ENCODE measurements around the gene NFATC3. TPM values are rescaled to one million over a fixed set of nuclear protein-coding genes. Genes with fewer than 3 reads are reported as not detected.
A peak's percentile ranks its signal among the peaks of the same experiment; 100 is the strongest.

Gene NFATC3
- total RNA-seq, 1 donor from 2014 or later, result 20.9 TPM

DNA sequence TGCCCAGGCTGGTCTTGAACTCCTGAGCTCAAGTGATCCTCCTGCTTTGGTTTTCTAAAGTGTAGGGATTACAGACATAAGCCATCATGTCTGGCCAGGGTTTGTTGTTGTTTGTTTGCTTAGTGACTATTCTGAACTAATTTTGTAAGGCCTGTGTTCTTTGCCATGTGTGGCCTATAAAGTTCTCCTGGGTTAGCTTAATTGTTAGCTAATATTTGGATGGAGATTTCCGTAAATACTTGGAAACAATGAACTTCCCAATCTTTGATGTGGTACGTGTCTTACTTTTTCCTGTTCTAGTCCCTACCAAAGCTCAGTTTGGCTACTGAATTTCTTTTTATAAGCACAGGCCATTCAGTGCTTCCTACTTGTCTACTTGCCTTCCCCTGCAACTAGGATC is 37.2 kb upstream of the NFATC3 start:
- peaks cover 13% of the 10 kb centered on the region for H3K36me3 ChIP-seq
- H3K4me3 ChIP-seq, result no peak overlapping the region
- peak overlapping the region; percentile 69 for H3K27ac ChIP-seq (replicated peaks)
- TF ChIP-seq, protein P1, sequence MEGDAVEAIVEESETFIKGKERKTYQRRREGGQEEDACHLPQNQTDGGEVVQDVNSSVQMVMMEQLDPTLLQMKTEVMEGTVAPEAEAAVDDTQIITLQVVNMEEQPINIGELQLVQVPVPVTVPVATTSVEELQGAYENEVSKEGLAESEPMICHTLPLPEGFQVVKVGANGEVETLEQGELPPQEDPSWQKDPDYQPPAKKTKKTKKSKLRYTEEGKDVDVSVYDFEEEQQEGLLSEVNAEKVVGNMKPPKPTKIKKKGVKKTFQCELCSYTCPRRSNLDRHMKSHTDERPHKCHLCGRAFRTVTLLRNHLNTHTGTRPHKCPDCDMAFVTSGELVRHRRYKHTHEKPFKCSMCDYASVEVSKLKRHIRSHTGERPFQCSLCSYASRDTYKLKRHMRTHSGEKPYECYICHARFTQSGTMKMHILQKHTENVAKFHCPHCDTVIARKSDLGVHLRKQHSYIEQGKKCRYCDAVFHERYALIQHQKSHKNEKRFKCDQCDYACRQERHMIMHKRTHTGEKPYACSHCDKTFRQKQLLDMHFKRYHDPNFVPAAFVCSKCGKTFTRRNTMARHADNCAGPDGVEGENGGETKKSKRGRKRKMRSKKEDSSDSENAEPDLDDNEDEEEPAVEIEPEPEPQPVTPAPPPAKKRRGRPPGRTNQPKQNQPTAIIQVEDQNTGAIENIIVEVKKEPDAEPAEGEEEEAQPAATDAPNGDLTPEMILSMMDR (IDR thresholded peaks at IDR 0.05; ENCODE audit: borderline replicate concordance), result no peak
- H3K4me1 ChIP-seq, result peaks cover 7% of the 10 kb centered on the region
- no peak for DNase-seq
- intact Hi-C loops (cut with micrococcal nuclease), result no loop called here
- H3K9me3 ChIP-seq (replicated peaks), result no peaks in the 10 kb centered on the region
- H3K27me3 ChIP-seq (ENCODE audit: low read depth), result no peaks in the 10 kb centered on the region

DNA sequence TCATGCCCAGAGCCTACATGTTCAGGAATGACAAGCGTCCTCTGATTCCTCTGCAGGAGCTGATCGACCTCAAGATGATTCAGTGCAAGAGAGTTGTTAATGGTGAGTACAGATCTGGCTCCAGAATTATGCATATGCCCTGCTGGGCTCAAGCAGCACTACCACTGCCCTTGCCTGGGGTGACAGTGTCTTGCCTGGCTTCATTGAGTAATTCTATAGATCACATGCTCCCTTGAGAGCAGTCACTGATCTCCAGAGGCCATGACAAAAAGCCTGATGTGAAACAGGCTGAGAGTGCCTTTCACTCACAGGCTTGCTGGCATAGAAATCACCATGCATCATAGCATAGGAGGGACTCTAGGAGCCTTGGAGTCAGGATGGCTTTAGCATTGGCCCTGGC is 35.7 kb upstream of the NFATC3 start:
- Histone ChIP-seq H3K27me3 (ENCODE audit: low read depth) (no peaks in the 10 kb centered on the region), H3K36me3 (peaks cover 22% of the 10 kb centered on the region), H3K4me1 (peaks cover 7% of the 10 kb centered on the region), H3K9me3 (replicated peaks) (no peaks in the 10 kb centered on the region), H3K4me3 (no peak overlapping the region), H3K27ac (replicated peaks) (no peak overlapping the region)
- intact Hi-C loops (cut with micrococcal nuclease), result no loop called here
- DNase-seq, result no peak
- TF ChIP-seq, protein P1 (IDR thresholded peaks at IDR 0.05; ENCODE audit: borderline replicate concordance), result no peak

DNA sequence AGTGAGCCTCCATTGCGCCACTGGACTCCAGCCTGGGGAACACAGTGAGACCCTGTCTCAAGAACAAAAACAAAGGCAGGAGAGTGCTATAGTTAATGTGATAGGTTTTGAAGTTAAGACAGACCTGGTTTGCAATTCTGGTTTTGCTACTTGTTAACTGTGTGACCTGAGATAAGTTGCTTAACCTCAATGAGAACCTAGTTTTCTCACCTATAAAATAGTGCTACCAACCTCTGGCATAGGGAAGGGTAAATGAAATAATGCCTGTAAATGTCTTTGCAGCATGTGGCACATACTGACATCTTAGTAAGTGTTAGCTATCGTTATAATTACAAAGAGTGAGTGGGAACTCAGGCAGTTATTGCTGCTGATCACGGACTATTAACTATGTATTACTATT is 29.8 kb upstream of the NFATC3 start:
- Histone ChIP-seq H3K27ac (replicated peaks) (no peak overlapping the region), H3K36me3 (peaks cover 28% of the 10 kb centered on the region), H3K4me3 (no peak overlapping the region), H3K4me1 (no peaks in the 10 kb centered on the region), H3K9me3 (replicated peaks) (no peaks in the 10 kb centered on the region), H3K27me3 (ENCODE audit: low read depth) (no peaks in the 10 kb centered on the region)
- no peak for DNase-seq
- intact Hi-C loops (cut with micrococcal nuclease), result no loop called here
- TF ChIP-seq, protein P1 (IDR thresholded peaks at IDR 0.05; ENCODE audit: borderline replicate concordance), result no peak

DNA sequence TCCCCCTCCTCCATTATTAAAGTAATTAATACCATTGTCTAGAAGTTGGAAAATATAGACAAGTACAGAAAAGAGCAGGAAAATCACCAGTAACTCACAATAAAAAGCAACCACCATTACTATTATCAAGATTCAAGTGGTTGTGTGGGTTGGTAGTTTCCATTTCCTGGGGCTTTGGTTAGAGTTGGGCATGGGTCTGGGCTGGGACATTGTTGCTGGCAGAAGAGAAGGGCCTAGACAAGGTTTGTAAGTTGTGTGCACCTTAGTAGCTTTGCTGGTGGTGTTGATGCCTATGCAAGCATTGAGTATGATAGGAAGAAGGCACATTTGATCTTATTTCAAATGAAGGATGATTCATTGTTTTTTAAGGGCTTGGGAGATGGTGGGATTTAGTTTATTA is 25.4 kb upstream of the NFATC3 start:
- H3K36me3 ChIP-seq, result peaks cover 18% of the 10 kb centered on the region

DNA sequence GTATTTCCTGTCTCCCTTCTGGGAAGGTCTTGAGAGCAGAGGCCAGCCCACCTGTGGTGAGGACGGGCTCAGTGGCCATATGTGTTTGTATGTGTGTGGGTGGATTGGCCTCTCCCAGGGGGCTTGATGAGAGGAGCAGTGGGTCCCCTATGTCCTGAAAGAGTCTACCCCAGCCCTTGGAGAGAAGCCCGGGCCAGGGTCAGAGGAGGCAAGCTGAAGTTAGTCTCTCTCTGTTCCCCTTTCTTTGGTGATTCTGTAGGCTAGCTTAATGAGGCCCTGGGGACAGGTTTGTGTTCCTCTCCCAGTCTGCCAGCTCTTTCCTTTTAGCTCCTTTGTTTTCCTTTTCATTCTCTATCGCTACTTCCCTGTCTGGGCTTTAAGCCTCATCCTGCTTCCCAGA is 23.8 kb upstream of the NFATC3 start:
- DNase-seq, result no peak
- intact Hi-C loops (cut with micrococcal nuclease), result no loop called here
- Histone ChIP-seq H3K9me3 (replicated peaks) (no peaks in the 10 kb centered on the region), H3K27ac (replicated peaks) (no peak overlapping the region), H3K27me3 (ENCODE audit: low read depth) (no peaks in the 10 kb centered on the region), H3K4me3 (no peak overlapping the region), H3K36me3 (peaks cover 11% of the 10 kb centered on the region), H3K4me1 (peaks cover 23% of the 10 kb centered on the region)
- TF ChIP-seq, protein P1 (IDR thresholded peaks at IDR 0.05; ENCODE audit: borderline replicate concordance), result no peak

More for the DNA sequence above, 25.4 kb upstream of the NFATC3 start:
- intact Hi-C loops (cut with micrococcal nuclease), result no loop called here
- Histone ChIP-seq H3K4me1 (peaks cover 8% of the 10 kb centered on the region), H3K27me3 (ENCODE audit: low read depth) (no peaks in the 10 kb centered on the region), H3K4me3 (no peak overlapping the region), H3K27ac (replicated peaks) (peak overlapping the region; percentile 56), H3K9me3 (replicated peaks) (no peaks in the 10 kb centered on the region)
- DNase-seq, result no peak
- TF ChIP-seq, protein P1 (IDR thresholded peaks at IDR 0.05; ENCODE audit: borderline replicate concordance), result no peak

All from left ventricle myocardium inferior (tissue), 1 donor.